Measurements from ENCODE around the gene ZBTB48.
A peak's percentile ranks its signal among the peaks of the same experiment; 100 is the strongest.
"Not testable (repeated sequence)": the region's sequence is repeated elsewhere in the genome, so short reads cannot be mapped to it uniquely, and the experiment has no call there.

The ZBTB48 gene

DNA sequence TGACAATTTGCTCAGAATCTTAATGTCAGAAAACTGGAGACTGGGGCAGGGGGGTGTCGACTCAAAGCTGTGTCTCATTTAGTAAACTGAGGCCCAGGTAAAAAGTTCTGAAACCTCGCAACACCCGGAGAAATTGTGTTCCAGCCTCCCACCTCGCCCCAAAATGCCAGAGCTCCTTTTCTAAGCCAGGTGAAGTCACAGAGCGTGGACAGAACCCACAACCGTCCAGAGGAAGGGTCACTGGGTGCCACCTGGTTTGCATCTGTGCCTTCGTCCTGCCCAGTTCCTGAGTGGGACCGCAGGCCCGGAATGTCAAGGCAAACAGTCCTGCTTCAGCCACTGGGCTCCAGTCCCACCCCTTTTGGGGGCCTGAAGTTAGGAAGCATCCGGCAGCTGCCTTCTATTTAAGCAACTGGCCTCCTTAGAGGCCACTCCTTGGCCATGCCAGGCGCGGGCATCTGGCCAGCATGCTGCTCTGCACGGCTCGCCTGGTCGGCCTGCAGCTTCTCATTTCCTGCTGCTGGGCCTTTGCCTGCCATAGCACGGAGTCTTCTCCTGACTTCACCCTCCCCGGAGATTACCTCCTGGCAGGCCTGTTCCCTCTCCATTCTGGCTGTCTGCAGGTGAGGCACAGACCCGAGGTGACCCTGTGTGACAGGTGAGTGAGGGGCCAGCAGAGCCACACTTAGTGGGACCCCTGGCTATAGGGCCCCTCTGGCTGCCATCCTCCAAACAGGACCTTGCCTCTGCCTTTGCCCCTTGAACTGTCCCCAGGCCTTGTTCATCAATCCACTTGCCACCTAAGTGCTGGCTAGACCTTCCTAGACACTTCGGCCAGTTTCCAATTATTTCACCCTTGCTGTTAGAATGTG, 24.7 kb upstream of the ZBTB48 start, which contains the start of gene TAS1R1:
Gene TAS1R1, plus strand, starts transcription at position 401 of the 872 bp plus-strand sequence. Its CDS starts 67 bp downstream, at position 468.
- TF ChIP-seq, protein P1, sequence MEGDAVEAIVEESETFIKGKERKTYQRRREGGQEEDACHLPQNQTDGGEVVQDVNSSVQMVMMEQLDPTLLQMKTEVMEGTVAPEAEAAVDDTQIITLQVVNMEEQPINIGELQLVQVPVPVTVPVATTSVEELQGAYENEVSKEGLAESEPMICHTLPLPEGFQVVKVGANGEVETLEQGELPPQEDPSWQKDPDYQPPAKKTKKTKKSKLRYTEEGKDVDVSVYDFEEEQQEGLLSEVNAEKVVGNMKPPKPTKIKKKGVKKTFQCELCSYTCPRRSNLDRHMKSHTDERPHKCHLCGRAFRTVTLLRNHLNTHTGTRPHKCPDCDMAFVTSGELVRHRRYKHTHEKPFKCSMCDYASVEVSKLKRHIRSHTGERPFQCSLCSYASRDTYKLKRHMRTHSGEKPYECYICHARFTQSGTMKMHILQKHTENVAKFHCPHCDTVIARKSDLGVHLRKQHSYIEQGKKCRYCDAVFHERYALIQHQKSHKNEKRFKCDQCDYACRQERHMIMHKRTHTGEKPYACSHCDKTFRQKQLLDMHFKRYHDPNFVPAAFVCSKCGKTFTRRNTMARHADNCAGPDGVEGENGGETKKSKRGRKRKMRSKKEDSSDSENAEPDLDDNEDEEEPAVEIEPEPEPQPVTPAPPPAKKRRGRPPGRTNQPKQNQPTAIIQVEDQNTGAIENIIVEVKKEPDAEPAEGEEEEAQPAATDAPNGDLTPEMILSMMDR (IDR thresholded peaks at IDR 0.05; ENCODE audit: insufficient read depth, low read depth, low read length, missing control alignments) = no peak
- peak within 1 kb of the TSS; percentile 95 for H3K4me3 ChIP-seq (ENCODE audit: low read length)
- no peak for DNase-seq (ENCODE audit: low read depth)

DNA sequence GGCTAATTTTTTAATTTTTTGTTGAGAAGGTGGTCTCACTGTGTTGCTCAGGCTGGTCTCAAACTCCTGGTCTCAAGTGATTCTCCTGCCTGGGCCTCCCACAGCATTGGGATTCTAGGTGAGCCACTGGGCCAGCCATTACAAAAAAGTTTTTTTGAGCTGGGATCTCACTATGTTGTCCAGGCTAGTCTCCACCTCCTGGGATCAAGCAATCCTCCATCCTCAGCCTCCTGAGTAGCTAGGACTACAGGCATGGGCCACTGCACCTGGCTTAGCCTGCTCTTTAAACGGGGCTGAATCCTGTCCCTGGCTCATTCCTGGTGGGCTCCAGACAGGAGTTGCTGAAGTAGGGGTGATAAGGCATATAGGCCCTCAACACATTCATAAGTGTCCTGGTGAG, 22.2 kb upstream of the ZBTB48 start:
- TF ChIP-seq, protein P1 (IDR thresholded peaks at IDR 0.05; ENCODE audit: insufficient read depth, low read depth, low read length, missing control alignments) = no peak
- DNase-seq (ENCODE audit: low read depth) = no peak
- H3K4me3 ChIP-seq (ENCODE audit: low read length) = no peak overlapping the region

DNA sequence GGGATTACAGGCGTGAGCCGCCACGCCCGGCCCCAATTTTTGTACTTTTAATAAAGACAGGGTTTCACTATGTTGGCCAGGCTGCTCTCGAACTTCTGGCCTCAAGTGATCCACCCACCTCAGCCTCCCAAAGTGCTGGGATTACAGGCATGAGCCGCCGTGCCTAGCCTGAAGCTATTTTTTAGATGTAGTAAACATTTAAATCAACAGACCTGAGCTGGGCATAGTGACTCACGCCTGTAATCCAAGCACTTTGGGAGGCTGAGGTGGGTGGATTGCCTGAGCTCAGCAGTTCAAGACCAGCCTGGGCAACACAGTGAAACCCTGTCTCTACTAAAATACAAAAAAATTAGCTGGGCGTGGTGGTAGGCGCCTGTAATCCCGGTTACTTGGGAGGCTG, 20.6 kb upstream of the ZBTB48 start:
- not testable (repeated sequence) for H3K4me3 ChIP-seq (ENCODE audit: low read length)
- DNase-seq (ENCODE audit: low read depth) = peak; percentile 63

DNA sequence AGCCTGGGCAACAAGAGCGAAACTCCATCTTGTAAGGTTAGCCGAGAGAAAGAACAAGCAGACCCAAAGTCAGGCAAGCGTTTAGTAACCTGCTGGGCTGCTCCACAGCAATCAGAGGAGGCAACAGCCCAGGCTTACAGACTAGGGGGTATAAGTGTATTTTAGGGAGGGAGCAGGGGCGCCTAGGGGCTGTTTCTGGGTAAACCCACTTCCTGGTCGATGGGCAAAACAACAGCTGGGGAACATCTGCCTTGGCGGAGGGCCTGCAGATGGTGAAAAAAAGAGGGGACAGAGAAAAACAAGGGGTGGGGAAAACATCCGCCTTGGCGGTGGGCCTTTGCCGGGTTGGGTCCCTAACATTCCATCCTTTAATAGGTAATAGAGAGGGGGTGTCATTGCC, 19.5 kb upstream of the ZBTB48 start:
- DNase-seq (ENCODE audit: low read depth) = no peak
- TF ChIP-seq, protein P1 (IDR thresholded peaks at IDR 0.05; ENCODE audit: insufficient read depth, low read depth, low read length, missing control alignments) = no peak
- no peak overlapping the region for H3K4me3 ChIP-seq (ENCODE audit: low read length)

DNA sequence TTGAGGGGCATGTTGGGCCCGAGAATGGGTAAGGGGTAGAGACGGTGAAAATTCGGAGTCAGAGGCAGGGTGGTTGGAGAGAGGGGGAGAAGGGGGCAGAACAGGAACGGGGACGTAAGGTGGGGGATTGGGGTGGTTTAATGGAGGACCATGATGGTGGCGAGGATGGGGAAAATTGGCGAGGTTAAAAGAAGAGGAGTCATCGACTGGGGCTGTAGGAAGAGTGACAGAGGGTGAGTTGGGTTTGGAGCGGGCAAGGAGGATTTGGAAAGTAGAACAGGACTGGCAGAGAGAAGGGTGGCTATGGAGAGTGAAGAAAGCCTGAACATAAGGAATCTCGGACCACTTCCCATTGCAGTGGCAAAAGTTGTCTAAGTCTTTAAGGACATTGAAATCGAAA, 10.8 kb upstream of the ZBTB48 start:
- no peak overlapping the region for H3K4me3 ChIP-seq (ENCODE audit: low read length)
- no peak for DNase-seq (ENCODE audit: low read depth)
- TF ChIP-seq, protein P1 (IDR thresholded peaks at IDR 0.05; ENCODE audit: insufficient read depth, low read depth, low read length, missing control alignments) = no peak

DNA sequence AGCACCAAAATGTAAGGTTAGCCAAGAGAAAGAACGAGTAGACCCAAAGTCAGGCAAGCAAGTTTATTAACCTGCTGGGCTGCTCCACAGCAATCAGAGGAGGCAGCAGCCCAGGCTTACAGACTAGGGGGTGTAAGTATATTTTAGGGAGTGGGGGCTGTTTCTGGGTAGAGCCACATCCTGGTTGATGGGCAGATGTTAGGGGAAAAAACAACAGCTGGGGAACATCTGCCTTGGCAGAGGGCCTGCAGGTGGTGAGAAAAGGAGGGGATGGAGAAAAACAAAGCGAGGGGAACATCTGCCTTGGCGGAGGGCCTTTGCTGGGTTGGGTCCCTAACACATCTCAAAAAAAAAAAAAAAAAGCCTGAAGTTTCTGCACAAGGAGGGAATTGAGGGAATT, 9.7 kb upstream of the ZBTB48 start:
- TF ChIP-seq, protein P1 (IDR thresholded peaks at IDR 0.05; ENCODE audit: insufficient read depth, low read depth, low read length, missing control alignments) = no peak
- H3K4me3 ChIP-seq (ENCODE audit: low read length) = no peak overlapping the region
- DNase-seq (ENCODE audit: low read depth) = no peak

DNA sequence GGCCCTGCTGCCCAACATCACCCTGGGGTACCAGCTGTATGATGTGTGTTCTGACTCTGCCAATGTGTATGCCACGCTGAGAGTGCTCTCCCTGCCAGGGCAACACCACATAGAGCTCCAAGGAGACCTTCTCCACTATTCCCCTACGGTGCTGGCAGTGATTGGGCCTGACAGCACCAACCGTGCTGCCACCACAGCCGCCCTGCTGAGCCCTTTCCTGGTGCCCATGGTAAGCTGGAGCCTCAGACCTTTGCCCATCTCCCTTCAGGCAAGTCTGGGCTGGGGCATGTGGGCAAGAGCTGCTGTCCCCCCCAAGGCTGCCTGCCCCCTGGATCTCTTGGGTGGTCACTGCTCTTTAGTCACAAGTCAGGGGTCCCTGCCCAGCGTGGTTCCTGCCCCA, 8.8 kb upstream of the ZBTB48 start:
- TF ChIP-seq, protein P1 (IDR thresholded peaks at IDR 0.05; ENCODE audit: insufficient read depth, low read depth, low read length, missing control alignments) = no peak
- DNase-seq (ENCODE audit: low read depth) = no peak

More for the DNA sequence above, 8.8 kb upstream of the ZBTB48 start:
- H3K4me3 ChIP-seq (ENCODE audit: low read length) = no peak overlapping the region

Measured in epithelial cell of esophagus (primary cell).